Measurements from ENCODE around the gene UBA52. TPM values are rescaled to one million over a fixed set of nuclear protein-coding genes. Genes with fewer than 3 reads are reported as not detected.

The UBA52 gene
- total RNA-seq, 2 donors from 2014 or later: 991 to 1,174 TPM

GRCh38 chr19:18541992-18542940 lies 29.4 kb upstream of the UBA52 start:
- no peak for TF ChIP-seq CTCF (IDR thresholded peaks at IDR 0.05)
- Histone ChIP-seq H3K9me3 (no peaks in the 10 kb centered on the region), H3K4me3 (peak overlapping the region; percentile 46), H3K27me3 (no peaks in the 10 kb centered on the region), H3K27ac (no peak overlapping the region), H3K9ac (ENCODE audit: low read depth in 2 of 2, low read length in 2 of 2) (peak overlapping the region; percentile 71 to 73), H3K36me3 (no peaks in the 10 kb centered on the region), H3K4me1 (no peaks in the 10 kb centered on the region)
- DNase-seq: no peak
- intact Hi-C loops (cut with DNase I): no loop called here

- Histone ChIP-seq H3K9ac (ENCODE audit: low read depth in 2 of 2, low read length in 2 of 2) (peak within 1 kb of the TSS; percentile 71 to 95), H3K36me3 (no peaks in the 10 kb centered on the region), H3K27ac (peak within 1 kb of the TSS; percentile 67), H3K27me3 (no peaks in the 10 kb centered on the region), H3K9me3 (no peaks in the 10 kb centered on the region), H3K4me3 (peak within 1 kb of the TSS; percentile 46), H3K4me1 (no peaks in the 10 kb centered on the region)
- DNase-seq: peak; percentile 96
- intact Hi-C loops (cut with DNase I): no loop called here
- no peak for TF ChIP-seq CTCF (IDR thresholded peaks at IDR 0.05)
Measured at GRCh38 chr19:18542941-18543813, 28.5 kb upstream of the UBA52 start, which contains the start of gene FKBP8. FKBP8 (minus strand) TSS chr19:18543573; CDS start chr19:18541970, 1,603 bp downstream.

GRCh38 chr19:18543814-18544475 lies 27.7 kb upstream of the UBA52 start:
- peak overlapping the region; percentile 41 to 47 for H3K9ac ChIP-seq (ENCODE audit: low read depth in 2 of 2, low read length in 2 of 2)
- intact Hi-C loops (cut with DNase I): no loop called here
- H3K9me3 ChIP-seq: no peaks in the 10 kb centered on the region
- H3K36me3 ChIP-seq: no peaks in the 10 kb centered on the region
- H3K4me1 ChIP-seq: no peaks in the 10 kb centered on the region
- peak; percentile 92 for DNase-seq
- no peak for TF ChIP-seq CTCF (IDR thresholded peaks at IDR 0.05)
- no peaks in the 10 kb centered on the region for H3K27me3 ChIP-seq
- peak overlapping the region; percentile 46 for H3K4me3 ChIP-seq
- peak overlapping the region; percentile 67 for H3K27ac ChIP-seq

- DNase-seq: no peak
- Histone ChIP-seq H3K27ac (no peak overlapping the region), H3K9me3 (no peaks in the 10 kb centered on the region), H3K4me1 (no peaks in the 10 kb centered on the region), H3K4me3 (no peak overlapping the region), H3K9ac (ENCODE audit: low read depth in 2 of 2, low read length in 2 of 2) (no peak overlapping the region), H3K36me3 (no peaks in the 10 kb centered on the region), H3K27me3 (no peaks in the 10 kb centered on the region)
- intact Hi-C loops (cut with DNase I): no loop called here
- TF ChIP-seq CTCF (IDR thresholded peaks at IDR 0.05): no peak
Measured at GRCh38 chr19:18551631-18552030, 20.0 kb upstream of the UBA52 start.
